GM18526 (cell line): ENCODE results near the gene IL20.

Experiments
- POLR2A ChIP-seq: IDR thresholded peaks from 3 replicates; pipeline ENCODE4 v1.6.1; 2011; ENCODE audit not compliant: insufficient read length; ENCODE audit errors: extremely low read depth

The IL20 gene

DNA sequence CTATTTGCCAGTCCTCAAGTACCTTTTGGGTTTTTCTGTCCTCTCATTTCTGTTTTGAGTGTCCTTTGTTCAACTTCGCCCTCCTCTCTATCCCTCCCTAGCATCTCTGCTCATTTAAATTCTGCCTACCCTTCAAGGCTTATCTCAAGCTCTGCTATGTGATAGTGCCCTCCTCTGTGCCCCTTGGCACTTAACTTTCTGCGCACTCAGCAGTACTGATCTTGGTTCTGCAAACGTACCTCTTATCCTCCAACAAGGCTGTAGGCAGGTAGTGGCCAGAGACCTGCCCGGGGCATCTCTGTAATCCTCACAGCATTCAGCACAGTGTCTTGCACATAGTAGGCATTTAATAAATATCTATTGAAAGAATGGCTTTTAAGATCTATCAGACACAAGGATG lies 5.3 kb upstream of the IL20 start:
- TF ChIP-seq POLR2A, result no peak

DNA sequence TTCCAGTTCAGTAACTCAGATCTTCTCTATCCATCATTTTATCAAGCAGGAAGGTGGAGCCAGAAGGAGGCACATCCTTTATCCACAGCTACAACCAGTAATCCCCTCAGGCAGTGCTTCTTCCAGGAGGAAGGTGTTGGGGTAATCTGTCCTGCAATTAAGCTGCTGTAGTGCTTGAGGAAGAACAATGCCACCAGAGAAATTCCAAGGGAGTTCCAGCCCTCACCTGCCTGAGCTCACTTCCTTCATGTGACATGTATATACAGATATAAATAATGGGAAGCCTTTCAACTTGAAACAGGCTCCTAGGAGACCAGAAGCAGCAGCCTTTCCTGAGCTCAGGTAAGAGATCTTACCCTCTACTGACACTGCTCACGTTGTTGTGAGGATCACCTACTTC lies 2.2 kb upstream of the IL20 start:
- TF ChIP-seq POLR2A, result no peak

DNA sequence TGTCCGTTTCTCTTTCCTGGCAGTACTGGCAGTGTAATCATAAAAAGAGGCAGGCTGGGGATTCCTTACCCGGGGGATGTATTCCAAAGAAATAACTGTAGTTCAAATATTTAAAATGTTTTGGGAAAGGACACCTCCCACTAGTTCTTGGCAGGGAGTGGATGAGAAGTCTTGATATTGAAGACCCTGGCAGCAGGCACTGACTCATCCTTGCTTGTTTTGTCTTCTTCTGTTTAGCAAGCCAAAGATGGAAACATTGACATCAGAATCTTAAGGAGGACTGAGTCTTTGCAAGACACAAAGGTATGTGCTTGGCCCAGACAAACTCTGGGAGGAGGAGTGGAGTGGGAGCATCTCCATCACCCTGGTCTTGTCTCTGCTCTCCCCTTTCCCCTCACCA lies 639 bp downstream of the IL20 start:
- no peak for TF ChIP-seq POLR2A

DNA sequence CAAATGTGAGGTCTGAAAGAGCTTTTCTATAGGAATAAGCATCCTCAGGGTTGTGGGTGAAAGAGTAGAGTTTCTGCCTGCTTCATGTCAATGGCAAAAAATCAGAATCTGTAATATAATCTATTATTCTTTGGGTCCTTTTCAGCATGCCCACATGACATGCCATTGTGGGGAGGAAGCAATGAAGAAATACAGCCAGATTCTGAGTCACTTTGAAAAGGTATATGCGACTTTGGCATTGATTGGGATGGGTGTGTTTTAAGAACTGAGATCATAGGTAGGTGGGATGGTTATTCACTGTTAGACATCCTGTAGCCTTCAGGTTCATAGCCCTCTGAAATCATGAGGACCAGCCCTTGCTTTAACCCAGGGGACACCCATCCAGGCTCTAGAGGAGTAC lies 1.8 kb downstream of the IL20 start:
- no peak for TF ChIP-seq POLR2A

DNA sequence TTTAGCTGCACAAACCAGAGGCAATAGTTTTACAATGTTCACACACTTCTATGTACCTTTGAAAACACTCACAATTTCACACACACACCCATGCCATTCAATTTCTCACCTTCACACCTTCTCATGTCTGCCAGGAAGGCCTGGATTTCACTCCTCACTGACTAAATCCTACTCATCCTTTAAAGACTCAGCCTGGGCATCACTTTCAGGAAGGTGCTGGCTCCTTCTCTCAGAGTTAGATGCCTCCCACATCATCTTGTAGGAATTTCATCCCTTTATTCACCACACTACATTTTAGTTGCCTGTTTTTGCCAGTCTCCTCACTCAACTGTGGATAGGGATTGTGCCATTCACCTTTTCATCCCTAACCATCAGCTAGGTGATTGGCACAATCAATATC lies 2.3 kb downstream of the IL20 start:
- no peak for TF ChIP-seq POLR2A

DNA sequence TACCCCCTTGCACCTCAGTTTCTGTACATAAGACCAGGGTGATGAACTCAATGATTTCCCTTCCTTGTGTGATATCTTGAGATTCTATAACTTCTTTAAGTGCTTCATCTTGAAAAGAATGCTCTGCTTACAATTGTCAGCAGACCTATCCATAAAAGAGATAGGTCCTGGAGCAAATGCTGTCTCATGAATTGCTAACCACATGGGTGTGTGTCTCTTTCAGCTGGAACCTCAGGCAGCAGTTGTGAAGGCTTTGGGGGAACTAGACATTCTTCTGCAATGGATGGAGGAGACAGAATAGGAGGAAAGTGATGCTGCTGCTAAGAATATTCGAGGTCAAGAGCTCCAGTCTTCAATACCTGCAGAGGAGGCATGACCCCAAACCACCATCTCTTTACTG lies 2.8 kb downstream of the IL20 start:
- no peak for TF ChIP-seq POLR2A

DNA sequence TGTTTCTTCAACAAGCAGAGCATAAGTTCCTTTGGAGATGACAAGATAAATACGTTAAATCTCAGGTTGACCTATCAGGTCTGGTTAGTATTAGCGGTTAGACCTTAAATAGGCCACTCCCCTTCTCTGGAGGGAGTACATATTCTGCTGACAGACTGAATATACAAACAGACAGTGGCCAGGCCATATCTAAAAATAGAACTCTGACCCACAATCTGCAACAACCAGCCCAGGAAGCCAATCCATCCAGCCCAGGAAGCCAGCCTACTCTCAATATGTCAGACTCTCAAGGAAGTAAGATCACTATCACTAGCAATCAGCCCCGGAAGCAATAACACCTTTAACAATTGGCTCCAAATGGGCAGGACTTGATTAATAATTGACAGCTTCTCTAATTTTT lies 6.7 kb downstream of the IL20 start:
- TF ChIP-seq POLR2A, result no peak

DNA sequence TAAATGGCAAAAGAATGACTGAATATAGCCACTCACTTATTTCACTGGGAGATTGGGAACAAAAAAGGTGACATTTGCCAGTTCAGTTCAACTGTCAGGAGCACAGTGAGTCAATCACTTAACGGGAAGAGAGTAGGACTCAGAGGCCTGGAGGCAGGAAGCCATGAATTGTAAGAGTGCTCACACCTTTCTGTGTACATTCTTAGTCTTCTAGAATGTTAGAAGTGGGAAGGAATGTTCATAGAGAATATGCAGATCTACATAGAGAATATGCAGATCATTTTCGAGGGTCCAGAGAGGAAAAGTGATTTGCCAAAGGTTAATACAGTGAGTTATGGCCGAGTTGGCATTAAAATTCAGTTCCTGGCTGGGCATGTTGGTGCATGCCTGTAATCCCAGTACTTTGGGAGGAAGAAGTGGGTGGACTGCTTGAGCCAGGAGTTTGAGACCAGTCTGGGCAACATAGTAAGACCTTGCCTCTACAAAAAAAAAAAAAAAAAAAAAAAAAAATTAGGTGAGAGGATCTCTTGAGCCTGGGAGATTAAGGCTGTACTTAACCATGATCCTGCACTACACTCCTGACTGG lies 8.3 kb downstream of the IL20 start:
- TF ChIP-seq POLR2A, result no peak

DNA sequence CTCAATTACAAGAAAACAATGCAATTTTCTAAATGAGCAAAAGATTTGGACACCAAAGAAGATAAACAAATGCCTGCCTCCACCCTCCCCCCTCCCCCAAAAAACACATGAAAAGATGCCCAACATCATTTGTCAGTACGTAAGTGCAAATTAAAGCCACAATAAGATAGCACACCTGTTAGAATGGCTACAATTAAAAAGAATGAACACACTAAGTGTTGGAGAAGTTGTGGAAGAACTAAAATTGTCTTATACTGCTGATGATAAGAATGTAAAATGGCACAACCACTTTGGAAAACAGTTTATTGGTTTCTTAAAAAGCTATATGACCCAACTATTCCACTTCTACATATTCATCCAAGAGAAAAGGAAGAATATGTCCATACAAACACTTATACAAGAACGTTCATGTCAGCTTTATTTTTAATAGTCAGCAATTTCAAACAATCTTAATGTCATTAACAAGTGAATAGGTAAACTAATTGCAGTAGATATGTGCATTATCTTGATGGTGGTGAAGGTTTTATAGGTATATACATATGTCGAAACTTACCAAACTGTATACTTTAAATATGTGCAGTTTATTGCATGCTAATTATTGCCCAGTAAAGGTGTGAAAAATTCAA lies 10.4 kb downstream of the IL20 start:
- TF ChIP-seq POLR2A, result no peak

DNA sequence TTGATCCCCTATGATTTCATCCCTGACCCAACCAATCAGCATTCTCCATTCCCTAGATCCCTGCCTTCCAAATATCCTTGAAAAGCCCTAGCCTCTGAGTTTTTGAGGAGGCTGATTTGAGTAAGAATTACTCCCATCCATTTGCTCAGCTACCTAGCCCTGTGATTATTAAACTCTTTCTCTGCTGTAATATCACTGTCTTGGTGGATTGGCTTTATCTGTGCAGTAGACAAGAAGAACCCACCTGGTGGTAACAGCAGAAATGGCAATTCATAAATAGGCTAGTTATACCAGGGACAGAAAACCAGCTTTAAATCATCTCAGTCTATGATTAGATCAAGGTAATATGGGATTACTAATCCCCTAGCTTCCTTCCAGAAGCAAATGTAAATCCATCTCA lies 13.0 kb downstream of the IL20 start:
- TF ChIP-seq POLR2A, result no peak

DNA sequence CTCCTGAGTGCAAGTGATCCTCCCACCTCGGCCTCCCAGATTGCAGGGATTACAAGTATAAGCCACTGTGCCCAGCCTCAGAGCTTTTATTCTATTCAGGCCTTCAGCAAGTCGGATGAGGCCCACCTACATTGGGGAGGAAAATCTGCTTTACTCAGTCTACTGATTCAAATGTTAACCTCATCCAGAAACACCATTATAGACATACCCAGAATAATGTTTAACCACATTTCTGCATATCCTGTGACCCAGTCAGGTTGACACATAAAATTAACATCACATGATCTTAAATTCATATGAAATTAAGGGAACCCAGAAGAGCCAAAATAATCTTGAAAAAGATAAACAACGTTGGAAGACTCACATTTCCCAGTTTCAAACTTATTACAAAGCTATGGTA lies 14.9 kb downstream of the IL20 start:
- no peak for TF ChIP-seq POLR2A

DNA sequence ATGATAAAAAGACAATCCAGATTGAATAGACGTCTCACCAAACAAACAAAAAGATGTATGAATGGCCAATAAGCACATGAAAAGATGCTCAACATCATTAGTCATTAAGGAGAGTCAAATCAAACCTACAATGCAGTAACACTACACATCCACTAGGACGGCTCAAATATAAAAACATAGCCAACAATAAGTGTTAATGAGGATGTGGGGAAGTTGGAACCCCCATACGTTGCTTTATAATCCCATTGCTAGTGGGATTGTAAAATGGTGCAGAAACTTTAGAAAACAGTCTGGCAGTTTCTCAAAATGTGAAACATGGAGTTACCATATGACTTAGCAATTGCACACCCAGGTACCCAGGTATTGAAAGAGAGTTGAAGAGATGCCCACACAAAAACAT lies 17.1 kb downstream of the IL20 start:
- TF ChIP-seq POLR2A, result no peak

DNA sequence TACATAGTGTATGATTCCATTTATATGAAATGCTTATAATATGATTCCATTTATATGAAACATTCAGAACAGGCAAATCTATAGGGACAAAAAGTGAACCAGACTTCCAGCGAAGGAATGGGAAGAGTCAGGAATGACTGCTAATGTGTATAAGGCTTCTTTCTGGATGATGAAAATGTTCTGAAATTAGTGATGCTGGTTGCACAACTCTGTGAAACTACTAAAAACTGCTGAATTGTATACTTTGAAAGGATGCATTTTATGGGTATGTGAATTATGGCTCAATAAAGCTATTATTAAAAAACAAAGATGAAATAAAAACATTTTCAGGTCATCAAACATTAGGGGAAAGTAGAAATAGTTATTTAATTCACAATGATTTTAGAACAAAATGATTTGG lies 17.7 kb downstream of the IL20 start:
- TF ChIP-seq POLR2A, result no peak

DNA sequence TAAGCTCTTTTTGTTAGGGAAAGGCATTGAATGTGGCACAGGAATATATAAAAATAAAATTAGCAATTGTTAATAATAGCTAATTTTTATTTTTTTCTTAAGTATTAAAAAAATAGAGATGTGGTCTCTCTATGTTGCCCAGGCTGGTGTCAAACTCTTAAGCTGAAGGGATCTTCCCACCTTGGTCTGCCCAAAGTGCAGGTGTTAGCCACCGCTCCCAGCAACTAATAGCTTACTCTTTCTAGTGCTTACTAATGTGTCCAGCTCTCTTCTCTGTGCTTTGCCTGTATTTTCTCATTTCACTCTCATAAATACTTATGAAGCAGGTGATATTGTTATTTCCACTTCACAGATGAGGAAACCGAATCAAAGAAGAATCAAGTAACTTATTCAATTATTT lies 18.5 kb downstream of the IL20 start:
- no peak for TF ChIP-seq POLR2A

DNA sequence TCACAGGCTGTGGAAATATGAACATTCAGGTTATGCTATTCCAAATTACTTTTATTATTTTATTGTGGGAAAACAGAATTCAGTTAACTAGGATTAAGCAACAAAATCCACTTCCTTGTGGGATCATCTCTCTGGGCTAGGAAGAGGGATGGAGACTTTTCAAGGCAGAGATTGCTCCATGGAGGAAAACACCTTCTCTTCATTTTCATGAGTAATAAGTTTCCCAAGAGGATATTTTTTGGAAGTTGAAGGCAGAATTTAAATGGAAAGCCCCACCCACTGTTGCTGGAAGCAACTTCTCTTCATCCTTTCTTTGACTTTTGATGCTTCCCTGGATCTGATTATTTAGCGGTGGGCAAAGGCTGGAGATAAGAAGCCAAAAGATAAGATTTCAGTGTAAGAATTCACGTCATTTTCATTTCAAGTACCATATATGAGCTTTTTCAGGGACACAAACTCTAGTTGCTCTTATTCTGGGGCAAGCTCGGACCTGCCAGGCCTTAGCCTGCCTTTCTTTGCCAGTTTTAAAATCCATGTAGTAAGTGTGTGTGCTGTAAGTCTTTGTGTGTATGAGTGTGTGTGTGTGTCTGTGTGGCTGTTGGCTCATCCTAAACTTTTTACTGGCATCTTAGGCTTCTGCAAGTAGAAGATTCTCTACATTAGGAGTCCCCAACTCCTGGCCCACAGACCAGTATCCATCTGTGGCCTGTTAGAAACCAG lies 20.1 kb downstream of the IL20 start:
- no peak for TF ChIP-seq POLR2A

DNA sequence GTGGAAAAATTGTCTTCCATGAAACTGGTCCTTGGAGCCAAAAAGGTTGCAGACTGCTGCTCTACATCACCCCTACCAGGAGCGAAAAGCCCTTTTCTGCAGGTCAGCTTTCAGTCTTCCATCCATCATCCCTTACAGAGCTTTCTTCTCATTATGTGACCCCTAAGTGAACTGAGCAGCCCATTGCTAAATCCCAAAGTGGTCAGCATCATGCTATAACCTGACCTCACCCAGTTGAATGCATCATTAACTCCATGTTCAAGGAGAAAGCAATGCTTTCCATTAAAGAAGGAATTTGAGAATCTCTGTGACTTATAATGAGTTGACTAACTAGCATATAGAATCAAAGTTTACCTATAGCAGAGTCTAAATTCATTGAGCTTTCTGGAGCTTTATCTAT lies 21.4 kb downstream of the IL20 start:
- no peak for TF ChIP-seq POLR2A

DNA sequence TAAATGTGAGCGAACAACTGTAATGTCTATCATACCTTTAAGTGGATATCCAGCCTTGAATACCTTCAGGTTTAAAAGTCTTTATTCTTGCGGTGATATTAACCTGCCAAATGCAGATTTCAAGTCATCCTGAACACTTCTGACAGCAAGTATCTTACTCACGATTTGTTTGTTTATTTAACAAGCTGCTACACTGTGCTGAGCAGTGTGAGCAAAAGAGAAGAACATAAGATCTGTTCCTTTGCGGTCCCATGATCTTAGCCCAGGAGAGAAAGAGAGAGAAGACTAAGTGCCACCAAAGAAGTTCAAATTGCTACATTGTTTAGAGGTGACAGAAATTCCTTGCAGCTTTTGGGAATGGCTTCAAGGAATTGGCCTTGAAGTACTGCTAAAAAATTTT lies 22.3 kb downstream of the IL20 start:
- no peak for TF ChIP-seq POLR2A
